HG03066 (cell line): ENCODE data around the gene ST3GAL6.

Experiments used
- ATAC-seq: cut with Tn5 transposase; IDR thresholded peaks from one replicate; pipeline ENCODE4 v1.9.1; 2021; ENCODE audit warnings: low read depth; ENCODE audit not compliant: unreplicated experiment

The ST3GAL6 gene

GRCh38 chr3:98763076-98763475 lies at the start of gene ST3GAL6:
Gene ST3GAL6 (plus strand): TSS chr3:98763340. CDS start chr3:98768441, 5,101 bp downstream.
- peak; percentile 51 for ATAC-seq

GRCh38 chr3:98713984-98714383 lies 49.2 kb upstream of the ST3GAL6 start:
- ATAC-seq: no peak

- ATAC-seq: no peak
These were observed 45.6 kb upstream of the ST3GAL6 start for GRCh38 chr3:98717584-98717983.

- ATAC-seq: no peak
These were observed 44.4 kb upstream of the ST3GAL6 start for GRCh38 chr3:98718730-98719129.

- ATAC-seq: no peak
These were observed 41.4 kb upstream of the ST3GAL6 start for GRCh38 chr3:98721776-98722175.

- ATAC-seq: no peak
These were observed 40.8 kb upstream of the ST3GAL6 start for GRCh38 chr3:98722389-98722788.

GRCh38 chr3:98725352-98725751 lies 37.8 kb upstream of the ST3GAL6 start:
- ATAC-seq: no peak

- ATAC-seq: no peak
These were observed 37.1 kb upstream of the ST3GAL6 start for GRCh38 chr3:98726084-98726483.

- no peak for ATAC-seq
These were observed 35.5 kb upstream of the ST3GAL6 start for GRCh38 chr3:98727638-98728037.

GRCh38 chr3:98728672-98729071 lies 34.5 kb upstream of the ST3GAL6 start:
- ATAC-seq: no peak

- ATAC-seq: peak; percentile 37
These were observed 32.8 kb upstream of the ST3GAL6 start for GRCh38 chr3:98730338-98730737.

- ATAC-seq: no peak
These were observed 32.1 kb upstream of the ST3GAL6 start for GRCh38 chr3:98730886-98731537.

- peak; percentile 51 for ATAC-seq
These were observed 31.3 kb upstream of the ST3GAL6 start for GRCh38 chr3:98731720-98732285.

- ATAC-seq: peak; percentile 30
These were observed 30.7 kb upstream of the ST3GAL6 start for GRCh38 chr3:98732286-98733052.

- peak; percentile 8 for ATAC-seq
These were observed 29.9 kb upstream of the ST3GAL6 start for GRCh38 chr3:98733053-98733811.

GRCh38 chr3:98733812-98734281 lies 29.3 kb upstream of the ST3GAL6 start:
- ATAC-seq: peak; percentile 32

GRCh38 chr3:98734306-98734705 lies 28.8 kb upstream of the ST3GAL6 start:
- ATAC-seq: no peak

- ATAC-seq: no peak
These were observed 28.4 kb upstream of the ST3GAL6 start for GRCh38 chr3:98734735-98735134.

- ATAC-seq: no peak
These were observed 27.8 kb upstream of the ST3GAL6 start for GRCh38 chr3:98735296-98735695.

- ATAC-seq: no peak
These were observed 27.3 kb upstream of the ST3GAL6 start for GRCh38 chr3:98735761-98736269.

GRCh38 chr3:98737301-98737700 lies 25.8 kb upstream of the ST3GAL6 start:
- no peak for ATAC-seq
